Eye (tissue), 1 donor: ENCODE data around the gene PTK6.
"Not testable (repeated sequence)": the region's sequence is repeated elsewhere in the genome, so short reads cannot be mapped to it uniquely, and the experiment has no call there.

Source experiments
- DNase-seq: peaks from one replicate; pipeline ENCODE4 v3.0.0-alpha.2; 2015

PTK6 gene

DNA sequence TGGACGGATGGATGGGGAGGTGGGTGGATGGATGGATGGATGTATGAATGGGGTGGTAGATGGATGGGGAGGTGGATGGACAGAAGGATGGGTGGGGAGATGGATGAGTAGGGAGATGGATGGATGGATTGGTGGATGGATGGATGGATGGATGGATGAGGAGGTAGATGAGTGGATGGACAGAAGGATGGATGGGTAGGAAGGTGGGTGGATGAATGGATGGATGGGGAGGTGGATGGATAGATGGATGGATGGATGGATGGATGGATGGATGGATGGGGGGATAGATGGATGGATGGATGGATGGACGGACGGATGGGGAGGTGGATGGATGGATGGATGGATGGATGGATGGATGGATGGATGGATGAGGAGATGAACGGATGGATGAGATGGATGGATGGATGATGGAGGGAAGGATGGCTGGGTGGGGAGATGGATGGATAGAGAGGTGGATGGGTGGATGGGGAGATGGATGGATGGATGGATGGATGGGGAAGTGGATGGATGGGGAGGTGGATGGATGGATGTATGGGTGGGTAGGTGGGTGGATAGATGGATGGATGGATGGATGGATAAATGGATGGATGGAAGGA is 45.4 kb downstream of the PTK6 start:
- no peak for DNase-seq

- no peak for DNase-seq
Measured at GRCh38 chr20:63491078-63491477, 46.1 kb downstream of the PTK6 start.

DNA sequence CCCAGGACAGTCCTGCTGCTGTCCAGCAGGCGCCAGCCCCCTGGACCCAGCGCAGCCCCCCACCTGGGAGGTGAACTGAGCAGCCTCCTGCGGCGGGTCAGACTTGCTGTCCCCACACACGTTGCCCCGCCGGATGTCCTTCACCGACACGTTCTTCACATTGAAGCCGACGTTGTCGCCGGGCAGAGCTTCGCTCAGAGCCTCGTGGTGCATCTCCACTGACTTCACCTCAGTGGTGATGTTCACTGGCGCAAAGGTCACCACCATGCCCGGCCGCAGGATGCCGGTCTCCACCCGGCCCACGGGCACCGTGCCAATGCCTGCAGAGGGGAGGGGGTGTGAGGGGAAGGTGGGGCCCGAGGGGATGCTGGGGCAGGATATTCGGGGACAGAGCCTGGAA is 46.8 kb downstream of the PTK6 start:
- DNase-seq, result no peak

GRCh38 chr20:63488315-63489251 is 48.6 kb downstream of the PTK6 start:
- no peak for DNase-seq

- DNase-seq, result no peak
Measured at GRCh38 chr20:63487781-63488241, 49.4 kb downstream of the PTK6 start.

- no peak for DNase-seq
Measured at GRCh38 chr20:63487116-63487764, 49.9 kb downstream of the PTK6 start.

DNA sequence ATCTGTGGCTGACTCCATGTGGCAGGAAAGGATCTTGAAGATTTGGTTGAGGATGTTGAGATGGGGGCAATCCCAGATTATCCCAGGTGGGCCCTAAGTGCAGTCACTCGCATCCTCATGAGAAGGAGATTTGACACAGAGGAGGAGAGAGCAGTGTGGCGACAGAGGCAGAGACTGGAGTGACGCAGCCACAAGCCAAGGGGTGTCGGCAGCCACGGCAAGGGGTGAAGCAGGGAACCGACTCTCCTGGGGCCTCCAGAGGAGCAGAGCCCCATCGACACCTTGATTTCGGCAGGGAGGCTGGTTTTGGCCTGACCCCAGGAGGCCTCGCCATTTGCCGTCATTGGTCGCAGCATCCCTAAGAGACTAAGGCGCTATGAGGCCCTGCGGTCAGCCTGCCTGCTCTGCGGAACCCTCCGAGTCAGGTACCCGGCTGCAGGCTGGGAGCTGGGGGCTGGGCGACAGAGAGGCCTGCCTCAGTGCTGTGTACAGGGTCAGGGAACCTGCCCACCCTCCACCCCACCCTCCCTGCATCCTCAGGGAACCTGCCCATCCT is 50.8 kb downstream of the PTK6 start:
- DNase-seq, result no peak

DNA sequence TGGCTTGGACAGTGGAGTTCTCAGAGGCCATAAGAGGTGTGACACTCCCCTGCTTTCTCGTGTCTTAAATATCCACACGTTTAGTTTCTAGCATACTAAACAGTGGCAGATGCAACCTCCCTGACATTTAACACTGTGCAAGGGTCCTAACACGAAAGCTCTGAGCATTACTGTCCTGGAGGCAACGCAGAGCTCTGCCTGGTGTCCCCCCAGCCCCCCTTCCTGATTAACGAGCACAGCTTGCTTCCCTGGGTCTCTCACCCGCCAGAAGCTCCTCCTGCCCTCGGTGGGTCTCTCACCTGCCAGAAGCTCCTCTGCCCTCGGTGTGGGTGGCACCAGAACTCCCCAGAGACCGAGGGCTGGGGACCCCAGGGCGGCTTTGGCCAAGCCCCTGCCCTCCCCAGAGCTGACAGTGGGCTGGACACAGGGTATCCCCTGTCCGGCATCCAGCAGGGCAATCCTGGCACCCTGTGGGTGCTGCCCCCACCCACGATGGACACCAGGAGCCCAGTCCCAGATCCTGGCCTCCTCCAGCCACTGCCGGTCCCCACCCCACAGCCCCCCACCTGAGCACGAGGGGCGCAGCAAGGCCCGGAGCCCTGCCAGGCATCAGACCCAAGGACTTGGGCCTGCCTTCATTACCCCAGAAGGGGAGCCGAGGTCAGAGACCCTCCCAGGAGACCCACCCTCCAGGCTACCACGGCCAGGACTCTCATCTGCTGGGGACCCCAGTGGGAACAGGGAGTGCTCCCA is 52.3 kb downstream of the PTK6 start:
- no peak for DNase-seq

- no peak for DNase-seq
Measured at GRCh38 chr20:63484236-63484635, 52.9 kb downstream of the PTK6 start.

- no peak for DNase-seq
Measured at GRCh38 chr20:63483834-63484233, 53.3 kb downstream of the PTK6 start.

- no peak for DNase-seq
Measured at GRCh38 chr20:63482021-63482587, 55.1 kb downstream of the PTK6 start.

DNA sequence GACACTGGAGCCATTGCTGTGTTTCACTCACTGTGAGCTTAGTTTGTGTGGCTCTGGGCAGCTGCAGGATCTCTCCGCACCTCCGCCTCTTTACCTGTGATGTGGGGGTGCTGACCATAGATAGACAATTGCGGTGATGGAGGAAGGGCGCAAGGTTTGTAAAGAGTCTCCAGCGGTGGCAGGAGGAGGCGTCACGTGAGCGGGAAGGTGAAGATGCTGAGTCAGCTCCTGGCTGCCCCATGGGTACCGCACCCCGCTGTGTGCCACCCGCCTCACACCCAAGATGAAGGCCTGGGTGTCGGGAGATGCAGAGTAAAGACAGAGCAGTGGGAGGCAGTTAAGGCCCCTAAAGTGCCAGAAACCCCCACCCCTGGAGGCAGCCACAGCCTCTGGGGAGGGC is 55.7 kb downstream of the PTK6 start:
- DNase-seq, result no peak

- DNase-seq, result not testable (repeated sequence)
Measured at GRCh38 chr20:63479695-63480419, 57.3 kb downstream of the PTK6 start.

DNA sequence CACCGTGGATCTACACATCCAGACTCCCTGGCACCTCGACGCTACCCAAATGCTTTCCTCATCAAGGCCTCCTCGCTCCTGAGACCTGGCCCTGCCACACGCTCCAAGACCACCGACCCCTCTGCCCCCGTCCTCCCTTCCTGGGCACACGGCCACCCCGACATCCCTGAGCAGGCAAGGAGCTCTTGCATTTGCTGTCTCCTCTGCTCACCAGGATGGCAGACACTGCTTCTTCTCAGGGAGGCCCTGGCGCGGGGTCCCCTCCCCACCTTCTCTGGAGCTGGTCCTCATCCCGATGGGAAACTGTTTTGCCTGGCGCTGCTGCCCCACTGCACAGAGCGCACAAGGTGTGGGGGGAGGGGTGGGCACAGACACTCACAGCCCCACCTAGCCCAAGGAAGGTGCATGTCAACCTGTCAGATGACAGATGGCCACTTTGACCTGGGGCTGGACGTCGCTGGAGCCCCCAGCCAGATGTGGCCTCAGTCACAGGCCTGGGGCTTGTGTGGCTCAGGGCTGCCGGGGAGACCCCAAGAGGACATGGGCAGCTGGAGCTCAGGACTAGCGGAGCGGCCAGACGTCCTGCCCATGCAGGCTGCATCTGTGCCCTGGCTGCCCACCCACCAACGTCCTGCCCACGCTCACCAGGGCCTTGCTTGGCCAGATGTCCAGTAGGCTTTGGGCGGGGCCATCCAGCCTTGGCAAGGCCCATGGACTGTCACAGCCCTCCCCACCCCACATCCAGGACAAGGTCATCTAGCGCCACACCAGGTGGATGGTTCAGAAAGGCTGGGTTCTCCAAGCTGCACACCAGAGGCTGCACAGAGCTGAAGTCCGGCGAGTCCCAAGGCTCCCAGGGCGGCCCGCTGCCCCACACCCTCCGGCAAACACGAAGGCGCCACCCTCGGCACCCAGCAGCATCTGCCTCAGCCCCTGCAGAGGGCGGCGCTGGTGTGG is 58.6 kb downstream of the PTK6 start:
- DNase-seq, result no peak
